HS-27A (cell line): ENCODE data around the gene PHLPP1.
A peak's percentile ranks its signal among the peaks of the same experiment; 100 is the strongest.
"Not testable (repeated sequence)": the region's sequence is repeated elsewhere in the genome, so short reads cannot be mapped to it uniquely, and the experiment has no call there.

Source experiments
- DNase-seq: peaks from one replicate; pipeline ENCODE4 v3.0.0-alpha.2; 2012; ENCODE audit warnings: low read depth, missing footprints

PHLPP1 gene

GRCh38 chr18:62773691-62774090 lies 58.4 kb downstream of the PHLPP1 start:
- DNase-seq, result no peak

- DNase-seq, result no peak
Observed at GRCh38 chr18:62776024-62776570, 60.8 kb downstream of the PHLPP1 start.

GRCh38 chr18:62777814-62778213 lies 62.5 kb downstream of the PHLPP1 start:
- DNase-seq, result no peak

GRCh38 chr18:62778976-62779869 lies 63.9 kb downstream of the PHLPP1 start:
- no peak for DNase-seq

- no peak for DNase-seq
Observed at GRCh38 chr18:62781262-62781661, 65.9 kb downstream of the PHLPP1 start.

GRCh38 chr18:62781893-62782292 lies 66.6 kb downstream of the PHLPP1 start:
- DNase-seq, result peak; percentile 71

- no peak for DNase-seq
Observed at GRCh38 chr18:62784338-62784965, 69.1 kb downstream of the PHLPP1 start.

- DNase-seq, result no peak
Observed at GRCh38 chr18:62784966-62785413, 69.6 kb downstream of the PHLPP1 start.

GRCh38 chr18:62786689-62787088 lies 71.3 kb downstream of the PHLPP1 start:
- DNase-seq, result no peak

- DNase-seq, result no peak
Observed at GRCh38 chr18:62788111-62788510, 72.8 kb downstream of the PHLPP1 start.

- DNase-seq, result no peak
Observed at GRCh38 chr18:62788876-62789275, 73.5 kb downstream of the PHLPP1 start.

GRCh38 chr18:62790871-62791772 lies 75.8 kb downstream of the PHLPP1 start:
- no peak for DNase-seq

GRCh38 chr18:62792016-62792415 lies 76.7 kb downstream of the PHLPP1 start:
- no peak for DNase-seq

GRCh38 chr18:62795813-62796212 lies 80.5 kb downstream of the PHLPP1 start:
- no peak for DNase-seq

GRCh38 chr18:62796216-62796621 lies 80.9 kb downstream of the PHLPP1 start:
- no peak for DNase-seq

GRCh38 chr18:62797329-62797728 lies 82.0 kb downstream of the PHLPP1 start:
- DNase-seq, result no peak

GRCh38 chr18:62799977-62800376 lies 84.6 kb downstream of the PHLPP1 start:
- no peak for DNase-seq

GRCh38 chr18:62802523-62802922 lies 87.2 kb downstream of the PHLPP1 start:
- no peak for DNase-seq

- no peak for DNase-seq
Observed at GRCh38 chr18:62807396-62807795, 92.1 kb downstream of the PHLPP1 start.

- DNase-seq, result no peak
Observed at GRCh38 chr18:62808123-62808522, 92.8 kb downstream of the PHLPP1 start.

- DNase-seq, result not testable (repeated sequence)
Observed at GRCh38 chr18:62809445-62809844, 94.1 kb downstream of the PHLPP1 start.

- no peak for DNase-seq
Observed at GRCh38 chr18:62809900-62810299, 94.6 kb downstream of the PHLPP1 start.
